OCI-LY7 (cell line): ENCODE measurements around the gene TMEM81.

Experiments used
- CTCF ChIP-seq: fragments of 200-600 bp; sonication (generic); conservative IDR thresholded peaks from 2 replicates; pipeline ENCODE4 v1.5.1; 2014; ENCODE audit warnings: mild to moderate bottlenecking, antibody characterized with exemption, low read length, moderate library complexity, mixed read lengths
- EZH2phosphoT487 ChIP-seq: fragments of 200-600 bp; sonication (generic); IDR thresholded peaks from 2 replicates; pipeline ENCODE4 v1.6.1; 2018; ENCODE audit warnings: low read depth, borderline replicate concordance, mild to moderate bottlenecking, mixed run types, antibody characterized with exemption, low read length, moderate library complexity, mixed read lengths

GRCh38 chr1:205064741-205065316 is 19.4 kb downstream of the TMEM81 start:
- no peak for TF ChIP-seq CTCF
- no peak for TF ChIP-seq EZH2phosphoT487
